HG02938 (cell line): ENCODE results near the gene DLEC1.

Experiments used
- ATAC-seq: cut with Tn5 transposase; IDR thresholded peaks from one replicate; pipeline ENCODE4 v1.9.1; 2021; ENCODE audit warnings: mild to moderate bottlenecking, moderate library complexity; ENCODE audit not compliant: unreplicated experiment

DLEC1 gene

GRCh38 chr3:38107911-38108648 is 69.1 kb downstream of the DLEC1 start:
- ATAC-seq: no peak

GRCh38 chr3:38108649-38109579 is 69.9 kb downstream of the DLEC1 start:
- no peak for ATAC-seq

GRCh38 chr3:38109580-38110313 is 70.7 kb downstream of the DLEC1 start:
- no peak for ATAC-seq

GRCh38 chr3:38110314-38111050 is 71.5 kb downstream of the DLEC1 start:
- ATAC-seq: no peak

GRCh38 chr3:38111201-38111600 is 72.2 kb downstream of the DLEC1 start:
- no peak for ATAC-seq

- ATAC-seq: no peak
Observed at GRCh38 chr3:38111696-38112377, 72.8 kb downstream of the DLEC1 start.

GRCh38 chr3:38112378-38112761 is 73.4 kb downstream of the DLEC1 start:
- ATAC-seq: no peak

GRCh38 chr3:38114052-38114874 is 75.3 kb downstream of the DLEC1 start:
- ATAC-seq: no peak

- no peak for ATAC-seq
Observed at GRCh38 chr3:38114875-38115644, 76.1 kb downstream of the DLEC1 start.

GRCh38 chr3:38115645-38116427 is 76.8 kb downstream of the DLEC1 start:
- no peak for ATAC-seq

GRCh38 chr3:38116471-38117162 is 77.6 kb downstream of the DLEC1 start:
- ATAC-seq: no peak

- no peak for ATAC-seq
Observed at GRCh38 chr3:38117163-38117716, 78.2 kb downstream of the DLEC1 start.

- peak; percentile 58 for ATAC-seq
Observed at GRCh38 chr3:38117748-38118420, 78.9 kb downstream of the DLEC1 start.

- ATAC-seq: no peak
Observed at GRCh38 chr3:38118421-38119247, 79.6 kb downstream of the DLEC1 start.

- no peak for ATAC-seq
Observed at GRCh38 chr3:38119248-38119544, 80.2 kb downstream of the DLEC1 start.
